ENCODE measurements around the gene SEPTIN5.

DNA sequence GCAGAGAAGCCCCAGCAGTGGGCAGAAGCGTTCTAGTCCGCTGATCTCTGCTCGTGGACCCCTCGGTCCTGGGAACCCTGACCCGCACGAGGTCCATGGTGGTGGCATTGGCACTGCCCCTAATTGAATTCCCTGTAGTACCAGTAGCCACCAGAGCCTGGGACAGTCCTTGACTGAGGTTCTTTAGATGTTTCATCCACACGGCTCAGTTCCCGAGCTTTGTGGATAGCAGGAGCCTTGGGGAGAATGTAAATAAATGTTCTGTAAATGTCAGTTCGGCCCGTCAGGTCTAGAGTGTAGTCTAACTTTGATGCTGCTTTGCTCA is 39.4 kb upstream of the SEPTIN5 start:
- TF ChIP-seq SIN3A (IDR thresholded peaks at IDR 0.05; ENCODE audit: borderline replicate concordance, insufficient read depth, low read length) (no peak), POLR2AphosphoS5 (IDR thresholded peaks at IDR 0.05; ENCODE audit: low read depth, low read length) (no peak), TAF1 (IDR thresholded peaks at IDR 0.05; ENCODE audit: borderline replicate concordance, insufficient read depth, low read length) (no peak), REST (IDR thresholded peaks at IDR 0.05; ENCODE audit: insufficient read depth in 1 of 2, low read depth in 2 of 2, low read length in 2 of 2) (no peak), FOXP2 (optimal IDR thresholded peaks at IDR 0.05; ENCODE audit: borderline replicate concordance, extremely low read depth, extremely low read length, insufficient read depth) (no peak)
